Measurements from ENCODE around the gene CXCR6. TPM values are rescaled to one million over a fixed set of nuclear protein-coding genes. Genes with fewer than 3 reads are reported as not detected.
A peak's percentile ranks its signal among the peaks of the same experiment; 100 is the strongest.

Gene CXCR6
- total and polyA plus RNA-seq, 2 of the 13 experiments (the other 11 are each of a cell fraction or from before 2014, with no cell fraction given), result not detected

- no peak for TF ChIP-seq MEIS1 (CRISPR knock-in tag; IDR thresholded peaks at IDR 0.05; ENCODE audit: borderline replicate concordance)
- no peak for TF ChIP-seq ARID4A (CRISPR knock-in tag; IDR thresholded peaks at IDR 0.05; ENCODE audit: borderline replicate concordance)
- TF ChIP-seq ZSCAN12 (CRISPR knock-in tag; IDR thresholded peaks at IDR 0.05), result no peak
- no peak for TF ChIP-seq SNAPC2 (CRISPR knock-in tag; IDR thresholded peaks at IDR 0.05)
- TF ChIP-seq KLF15 (CRISPR knock-in tag; IDR thresholded peaks at IDR 0.05; ENCODE audit: borderline replicate concordance), result no peak
- TF ChIP-seq FOXP4 (CRISPR knock-in tag; IDR thresholded peaks at IDR 0.05), result peak; percentile 33; the same call in 1 of the 2 replicates
- TF ChIP-seq HBP1 (CRISPR knock-in tag; IDR thresholded peaks at IDR 0.05; ENCODE audit: low read depth), result no peak
- no peak for TF ChIP-seq SKI (IDR thresholded peaks at IDR 0.05; ENCODE audit: partially characterized antibody)
- no peak for TF ChIP-seq SRSF1 (optimal IDR thresholded peaks at IDR 0.05; ENCODE audit: low read depth, low read length)
- no peak for TF ChIP-seq ZNF367 (CRISPR knock-in tag; IDR thresholded peaks at IDR 0.05; ENCODE audit: borderline replicate concordance)
- TF ChIP-seq JUND (CRISPR knock-in tag; IDR thresholded peaks at IDR 0.05), result no peak
- no peak for TF ChIP-seq TFDP2 (CRISPR knock-in tag; IDR thresholded peaks at IDR 0.05)
- TF ChIP-seq ZNF670 (CRISPR knock-in tag; IDR thresholded peaks at IDR 0.05; ENCODE audit: borderline replicate concordance), result peak; percentile 70; the same call in 1 of the 2 replicates
- no peak for TF ChIP-seq EZH2 (conservative IDR thresholded peaks at IDR 0.05; ENCODE audit: low read depth, low read length)
- no peak for TF ChIP-seq NONO (IDR thresholded peaks at IDR 0.05)
- no peak for TF ChIP-seq NONO (CRISPR knock-in tag; conservative IDR thresholded peaks at IDR 0.05)
- TF ChIP-seq ZSCAN9 (CRISPR knock-in tag; IDR thresholded peaks at IDR 0.05; ENCODE audit: borderline replicate concordance), result peak; percentile 20; the same call in 1 of the 2 replicates
- no peak for TF ChIP-seq ZMAT5 (CRISPR knock-in tag; IDR thresholded peaks at IDR 0.05; ENCODE audit: borderline replicate concordance, low read depth)
These were observed 43.2 kb downstream of the CXCR6 start (continued) for GRCh38 chr3:45986303-45986982.
